GM18499 (cell line): ENCODE results near the gene ACTL9.

Experiments
- ATAC-seq: cut with Tn5 transposase; IDR thresholded peaks from one replicate; pipeline ENCODE4 v1.9.1; 2021; ENCODE audit warnings: moderate number of reproducible peaks; ENCODE audit not compliant: insufficient read depth, unreplicated experiment

The ACTL9 gene

GRCh38 chr19:8654591-8655339 lies 43.8 kb downstream of the ACTL9 start:
- ATAC-seq, result no peak

GRCh38 chr19:8648240-8648639 lies 50.4 kb downstream of the ACTL9 start:
- no peak for ATAC-seq
